K562 (cell line): ENCODE measurements around the gene UBAC2. TPM values are rescaled to one million over a fixed set of nuclear protein-coding genes. Genes with fewer than 3 reads are reported as not detected.

Experiments
- MAFG ChIP-seq: fragments of 450-650 bp; conservative IDR thresholded peaks from 2 replicates; pipeline ENCODE4 v1.6.1; 2016; ENCODE audit warnings: missing genetic modification characterization, missing compliant biosample characterization
- POU5F1 ChIP-seq: fragments of 150-350 bp; IDR thresholded peaks from 2 replicates; pipeline ENCODE4 v1.6.1; 2014; ENCODE audit warnings: borderline replicate concordance, low read length, low read depth, mild to moderate bottlenecking; ENCODE audit not compliant: partially characterized antibody
- SMARCC2 ChIP-seq: fragments of 450-650 bp; IDR thresholded peaks from 2 replicates; pipeline ENCODE4 v1.6.1; 2017; ENCODE audit warnings: antibody characterized with exemption, moderate library complexity, mild to moderate bottlenecking, low read depth
- ZNF717 ChIP-seq: fragments of 250-450 bp; sonication (Bioruptor Pico); IDR thresholded peaks from 2 replicates; pipeline ENCODE4 v1.5.0; 2021
- polyA plus RNA-seq, 8 experiments: library from polyadenylated mRNA; depleted of rRNA in 4 of 8; stranded (reverse) in 5 of 8; unstranded in 3 of 8; fragments of >200 nt; fragmentation: Nextera tagmentation in 2 of 8; fragmentation: Illumina TruSeq in 1 of 8; extraction: Ambion mirVana in 2 of 8; extraction: Trizol in 1 of 8; gene quantifications; 2 replicates each; pipeline versions ENCODE4 v1.2.1 to v1.2.3, GENCODE V29; 2011 to 2014; ENCODE audit warnings: inconsistent platforms in 1 of 8, missing spikeins in 1 of 8
- total RNA-seq, 7 experiments: library from RNA; depleted of rRNA in 6 of 7; stranded (reverse); fragments of >200 nt in 6 of 7; fragmentation: Illumina TruSeq in 2 of 7; extraction: Trizol in 2 of 7; gene quantifications; 2 replicates each; pipeline versions ENCODE4 v1.2.1 to v1.2.3, GENCODE V29; 2011 to 2021; ENCODE audit warnings: low replicate concordance in 1 of 7
- TF ChIP-seq, protein P1 (sequence below): sonication (generic); formaldehyde crosslinking; IDR thresholded peaks from 2 replicates; pipeline ENCODE4 v1.8.0; 2022; ENCODE audit warnings: mild to moderate bottlenecking, missing genetic modification reagents
- TF ChIP-seq, protein P2 (sequence below), 3 experiments: fragments of 200-800 bp in 1 of 3; sonication (Bioruptor generic) in 1 of 3; sonication (generic) in 1 of 3; formaldehyde crosslinking in 1 of 3; IDR thresholded peaks; 2 replicates each; pipeline versions ENCODE4 v1.6.1 to v1.8.0; 2016 to 2022; ENCODE audit warnings: mild to moderate bottlenecking in 2 of 3, missing compliant biosample characterization in 2 of 3, missing genetic modification characterization in 2 of 3, missing genetic modification reagents in 1 of 3
- TF ChIP-seq, protein P3 (sequence below): fragments of 200-800 bp; sonication (Bioruptor generic); IDR thresholded peaks from 2 replicates; pipeline ENCODE4 v1.6.1; 2017; ENCODE audit warnings: missing genetic modification characterization, missing compliant biosample characterization
- TF ChIP-seq, protein P4 (sequence below): fragments of 450-650 bp; IDR thresholded peaks from 2 replicates; pipeline ENCODE4 v1.6.1; 2016; ENCODE audit warnings: mild to moderate bottlenecking, moderate library complexity

The UBAC2 gene
- total and polyA plus RNA-seq, 9 of the 15 experiments (the other 6 are each of a cell fraction or from before 2014, with no cell fraction given): 6.0 to 84.1 (median 32.3) TPM

DNA sequence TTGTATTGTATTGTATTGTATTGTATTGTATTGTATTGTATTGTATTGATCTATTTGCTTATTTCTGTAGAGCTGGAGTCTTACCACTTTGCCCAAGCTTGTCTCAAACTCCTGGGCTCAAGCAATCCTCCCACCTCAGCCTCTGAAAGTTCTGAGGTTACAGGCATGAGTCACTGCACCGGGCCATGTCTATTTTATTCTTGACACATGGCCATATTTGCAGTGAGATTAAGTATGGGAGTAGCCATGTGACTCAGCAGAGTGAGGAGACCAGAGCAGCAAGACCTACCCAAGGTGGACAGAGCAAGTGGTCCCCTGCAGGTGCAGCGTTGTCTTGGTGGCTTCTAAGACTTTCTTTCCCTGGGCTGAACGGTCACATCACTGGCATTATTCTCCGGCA is 49.1 kb upstream of the UBAC2 start (continued):
- TF ChIP-seq, protein P1, sequence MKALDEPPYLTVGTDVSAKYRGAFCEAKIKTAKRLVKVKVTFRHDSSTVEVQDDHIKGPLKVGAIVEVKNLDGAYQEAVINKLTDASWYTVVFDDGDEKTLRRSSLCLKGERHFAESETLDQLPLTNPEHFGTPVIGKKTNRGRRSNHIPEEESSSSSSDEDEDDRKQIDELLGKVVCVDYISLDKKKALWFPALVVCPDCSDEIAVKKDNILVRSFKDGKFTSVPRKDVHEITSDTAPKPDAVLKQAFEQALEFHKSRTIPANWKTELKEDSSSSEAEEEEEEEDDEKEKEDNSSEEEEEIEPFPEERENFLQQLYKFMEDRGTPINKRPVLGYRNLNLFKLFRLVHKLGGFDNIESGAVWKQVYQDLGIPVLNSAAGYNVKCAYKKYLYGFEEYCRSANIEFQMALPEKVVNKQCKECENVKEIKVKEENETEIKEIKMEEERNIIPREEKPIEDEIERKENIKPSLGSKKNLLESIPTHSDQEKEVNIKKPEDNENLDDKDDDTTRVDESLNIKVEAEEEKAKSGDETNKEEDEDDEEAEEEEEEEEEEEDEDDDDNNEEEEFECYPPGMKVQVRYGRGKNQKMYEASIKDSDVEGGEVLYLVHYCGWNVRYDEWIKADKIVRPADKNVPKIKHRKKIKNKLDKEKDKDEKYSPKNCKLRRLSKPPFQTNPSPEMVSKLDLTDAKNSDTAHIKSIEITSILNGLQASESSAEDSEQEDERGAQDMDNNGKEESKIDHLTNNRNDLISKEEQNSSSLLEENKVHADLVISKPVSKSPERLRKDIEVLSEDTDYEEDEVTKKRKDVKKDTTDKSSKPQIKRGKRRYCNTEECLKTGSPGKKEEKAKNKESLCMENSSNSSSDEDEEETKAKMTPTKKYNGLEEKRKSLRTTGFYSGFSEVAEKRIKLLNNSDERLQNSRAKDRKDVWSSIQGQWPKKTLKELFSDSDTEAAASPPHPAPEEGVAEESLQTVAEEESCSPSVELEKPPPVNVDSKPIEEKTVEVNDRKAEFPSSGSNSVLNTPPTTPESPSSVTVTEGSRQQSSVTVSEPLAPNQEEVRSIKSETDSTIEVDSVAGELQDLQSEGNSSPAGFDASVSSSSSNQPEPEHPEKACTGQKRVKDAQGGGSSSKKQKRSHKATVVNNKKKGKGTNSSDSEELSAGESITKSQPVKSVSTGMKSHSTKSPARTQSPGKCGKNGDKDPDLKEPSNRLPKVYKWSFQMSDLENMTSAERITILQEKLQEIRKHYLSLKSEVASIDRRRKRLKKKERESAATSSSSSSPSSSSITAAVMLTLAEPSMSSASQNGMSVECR (CRISPR knock-in tag): no peak
- no peak for TF ChIP-seq ZNF717 (CRISPR knock-in tag)
- peak; percentile 75 for TF ChIP-seq MAFG
- TF ChIP-seq SMARCC2: 0 out of 2 replicates have a peak, but pooled peaks have one; percentile 52
- TF ChIP-seq, protein P2, sequence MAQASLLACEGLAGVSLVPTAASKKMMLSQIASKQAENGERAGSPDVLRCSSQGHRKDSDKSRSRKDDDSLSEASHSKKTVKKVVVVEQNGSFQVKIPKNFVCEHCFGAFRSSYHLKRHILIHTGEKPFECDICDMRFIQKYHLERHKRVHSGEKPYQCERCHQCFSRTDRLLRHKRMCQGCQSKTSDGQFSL (CRISPR knock-in tag; IDR thresholded peaks at IDR 0.05): no peak
- TF ChIP-seq, protein P2 (tag; IDR thresholded peaks at IDR 0.05): no peak
- TF ChIP-seq, protein P3, sequence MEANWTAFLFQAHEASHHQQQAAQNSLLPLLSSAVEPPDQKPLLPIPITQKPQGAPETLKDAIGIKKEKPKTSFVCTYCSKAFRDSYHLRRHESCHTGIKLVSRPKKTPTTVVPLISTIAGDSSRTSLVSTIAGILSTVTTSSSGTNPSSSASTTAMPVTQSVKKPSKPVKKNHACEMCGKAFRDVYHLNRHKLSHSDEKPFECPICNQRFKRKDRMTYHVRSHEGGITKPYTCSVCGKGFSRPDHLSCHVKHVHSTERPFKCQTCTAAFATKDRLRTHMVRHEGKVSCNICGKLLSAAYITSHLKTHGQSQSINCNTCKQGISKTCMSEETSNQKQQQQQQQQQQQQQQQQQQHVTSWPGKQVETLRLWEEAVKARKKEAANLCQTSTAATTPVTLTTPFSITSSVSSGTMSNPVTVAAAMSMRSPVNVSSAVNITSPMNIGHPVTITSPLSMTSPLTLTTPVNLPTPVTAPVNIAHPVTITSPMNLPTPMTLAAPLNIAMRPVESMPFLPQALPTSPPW (CRISPR knock-in tag): no peak
- TF ChIP-seq, protein P4, sequence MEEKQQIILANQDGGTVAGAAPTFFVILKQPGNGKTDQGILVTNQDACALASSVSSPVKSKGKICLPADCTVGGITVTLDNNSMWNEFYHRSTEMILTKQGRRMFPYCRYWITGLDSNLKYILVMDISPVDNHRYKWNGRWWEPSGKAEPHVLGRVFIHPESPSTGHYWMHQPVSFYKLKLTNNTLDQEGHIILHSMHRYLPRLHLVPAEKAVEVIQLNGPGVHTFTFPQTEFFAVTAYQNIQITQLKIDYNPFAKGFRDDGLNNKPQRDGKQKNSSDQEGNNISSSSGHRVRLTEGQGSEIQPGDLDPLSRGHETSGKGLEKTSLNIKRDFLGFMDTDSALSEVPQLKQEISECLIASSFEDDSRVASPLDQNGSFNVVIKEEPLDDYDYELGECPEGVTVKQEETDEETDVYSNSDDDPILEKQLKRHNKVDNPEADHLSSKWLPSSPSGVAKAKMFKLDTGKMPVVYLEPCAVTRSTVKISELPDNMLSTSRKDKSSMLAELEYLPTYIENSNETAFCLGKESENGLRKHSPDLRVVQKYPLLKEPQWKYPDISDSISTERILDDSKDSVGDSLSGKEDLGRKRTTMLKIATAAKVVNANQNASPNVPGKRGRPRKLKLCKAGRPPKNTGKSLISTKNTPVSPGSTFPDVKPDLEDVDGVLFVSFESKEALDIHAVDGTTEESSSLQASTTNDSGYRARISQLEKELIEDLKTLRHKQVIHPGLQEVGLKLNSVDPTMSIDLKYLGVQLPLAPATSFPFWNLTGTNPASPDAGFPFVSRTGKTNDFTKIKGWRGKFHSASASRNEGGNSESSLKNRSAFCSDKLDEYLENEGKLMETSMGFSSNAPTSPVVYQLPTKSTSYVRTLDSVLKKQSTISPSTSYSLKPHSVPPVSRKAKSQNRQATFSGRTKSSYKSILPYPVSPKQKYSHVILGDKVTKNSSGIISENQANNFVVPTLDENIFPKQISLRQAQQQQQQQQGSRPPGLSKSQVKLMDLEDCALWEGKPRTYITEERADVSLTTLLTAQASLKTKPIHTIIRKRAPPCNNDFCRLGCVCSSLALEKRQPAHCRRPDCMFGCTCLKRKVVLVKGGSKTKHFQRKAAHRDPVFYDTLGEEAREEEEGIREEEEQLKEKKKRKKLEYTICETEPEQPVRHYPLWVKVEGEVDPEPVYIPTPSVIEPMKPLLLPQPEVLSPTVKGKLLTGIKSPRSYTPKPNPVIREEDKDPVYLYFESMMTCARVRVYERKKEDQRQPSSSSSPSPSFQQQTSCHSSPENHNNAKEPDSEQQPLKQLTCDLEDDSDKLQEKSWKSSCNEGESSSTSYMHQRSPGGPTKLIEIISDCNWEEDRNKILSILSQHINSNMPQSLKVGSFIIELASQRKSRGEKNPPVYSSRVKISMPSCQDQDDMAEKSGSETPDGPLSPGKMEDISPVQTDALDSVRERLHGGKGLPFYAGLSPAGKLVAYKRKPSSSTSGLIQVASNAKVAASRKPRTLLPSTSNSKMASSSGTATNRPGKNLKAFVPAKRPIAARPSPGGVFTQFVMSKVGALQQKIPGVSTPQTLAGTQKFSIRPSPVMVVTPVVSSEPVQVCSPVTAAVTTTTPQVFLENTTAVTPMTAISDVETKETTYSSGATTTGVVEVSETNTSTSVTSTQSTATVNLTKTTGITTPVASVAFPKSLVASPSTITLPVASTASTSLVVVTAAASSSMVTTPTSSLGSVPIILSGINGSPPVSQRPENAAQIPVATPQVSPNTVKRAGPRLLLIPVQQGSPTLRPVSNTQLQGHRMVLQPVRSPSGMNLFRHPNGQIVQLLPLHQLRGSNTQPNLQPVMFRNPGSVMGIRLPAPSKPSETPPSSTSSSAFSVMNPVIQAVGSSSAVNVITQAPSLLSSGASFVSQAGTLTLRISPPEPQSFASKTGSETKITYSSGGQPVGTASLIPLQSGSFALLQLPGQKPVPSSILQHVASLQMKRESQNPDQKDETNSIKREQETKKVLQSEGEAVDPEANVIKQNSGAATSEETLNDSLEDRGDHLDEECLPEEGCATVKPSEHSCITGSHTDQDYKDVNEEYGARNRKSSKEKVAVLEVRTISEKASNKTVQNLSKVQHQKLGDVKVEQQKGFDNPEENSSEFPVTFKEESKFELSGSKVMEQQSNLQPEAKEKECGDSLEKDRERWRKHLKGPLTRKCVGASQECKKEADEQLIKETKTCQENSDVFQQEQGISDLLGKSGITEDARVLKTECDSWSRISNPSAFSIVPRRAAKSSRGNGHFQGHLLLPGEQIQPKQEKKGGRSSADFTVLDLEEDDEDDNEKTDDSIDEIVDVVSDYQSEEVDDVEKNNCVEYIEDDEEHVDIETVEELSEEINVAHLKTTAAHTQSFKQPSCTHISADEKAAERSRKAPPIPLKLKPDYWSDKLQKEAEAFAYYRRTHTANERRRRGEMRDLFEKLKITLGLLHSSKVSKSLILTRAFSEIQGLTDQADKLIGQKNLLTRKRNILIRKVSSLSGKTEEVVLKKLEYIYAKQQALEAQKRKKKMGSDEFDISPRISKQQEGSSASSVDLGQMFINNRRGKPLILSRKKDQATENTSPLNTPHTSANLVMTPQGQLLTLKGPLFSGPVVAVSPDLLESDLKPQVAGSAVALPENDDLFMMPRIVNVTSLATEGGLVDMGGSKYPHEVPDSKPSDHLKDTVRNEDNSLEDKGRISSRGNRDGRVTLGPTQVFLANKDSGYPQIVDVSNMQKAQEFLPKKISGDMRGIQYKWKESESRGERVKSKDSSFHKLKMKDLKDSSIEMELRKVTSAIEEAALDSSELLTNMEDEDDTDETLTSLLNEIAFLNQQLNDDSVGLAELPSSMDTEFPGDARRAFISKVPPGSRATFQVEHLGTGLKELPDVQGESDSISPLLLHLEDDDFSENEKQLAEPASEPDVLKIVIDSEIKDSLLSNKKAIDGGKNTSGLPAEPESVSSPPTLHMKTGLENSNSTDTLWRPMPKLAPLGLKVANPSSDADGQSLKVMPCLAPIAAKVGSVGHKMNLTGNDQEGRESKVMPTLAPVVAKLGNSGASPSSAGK: peak; percentile 52; the same call in 1 of the 2 replicates
- no peak for TF ChIP-seq POU5F1
